ENCODE results near the gene CD79A.
"Not testable (repeated sequence)": the region's sequence is repeated elsewhere in the genome, so short reads cannot be mapped to it uniquely, and the experiment has no call there.

CD79A gene

GRCh38 chr19:41906916-41907680, 30.0 kb downstream of the CD79A start:
- no peak for DNase-seq

- DNase-seq = no peak
Measured at GRCh38 chr19:41907994-41908615, 31.0 kb downstream of the CD79A start.

GRCh38 chr19:41908724-41909464, 31.8 kb downstream of the CD79A start:
- no peak for DNase-seq

- no peak for DNase-seq
Measured at GRCh38 chr19:41909706-41910105, 32.6 kb downstream of the CD79A start.

GRCh38 chr19:41910240-41910991, 33.3 kb downstream of the CD79A start:
- no peak for DNase-seq

- DNase-seq = no peak
Measured at GRCh38 chr19:41910992-41911888, 34.2 kb downstream of the CD79A start.

- DNase-seq = no peak
Measured at GRCh38 chr19:41911889-41912731, 35.0 kb downstream of the CD79A start.

GRCh38 chr19:41912899-41913537, 35.9 kb downstream of the CD79A start:
- DNase-seq = no peak

GRCh38 chr19:41913538-41914423, 36.7 kb downstream of the CD79A start:
- DNase-seq = no peak

GRCh38 chr19:41914424-41914834, 37.4 kb downstream of the CD79A start:
- DNase-seq = not testable (repeated sequence)

GRCh38 chr19:41915021-41915775, 38.1 kb downstream of the CD79A start:
- peak in 1 of 2 experiments; percentile 27 for DNase-seq

- no peak for DNase-seq
Measured at GRCh38 chr19:41915776-41916414, 38.8 kb downstream of the CD79A start.

- DNase-seq = no peak
Measured at GRCh38 chr19:41917676-41918075, 40.6 kb downstream of the CD79A start.

GRCh38 chr19:41918095-41918494, 41.0 kb downstream of the CD79A start:
- no peak for DNase-seq

GRCh38 chr19:41918653-41919244, 41.7 kb downstream of the CD79A start:
- no peak for DNase-seq

GRCh38 chr19:41919948-41920712, 43.1 kb downstream of the CD79A start:
- DNase-seq = no peak
